NCI-H460 (cell line): ENCODE measurements around the gene MTHFD2L. TPM values are rescaled to one million over a fixed set of nuclear protein-coding genes. Genes with fewer than 3 reads are reported as not detected.
"Not testable (repeated sequence)": the region's sequence is repeated elsewhere in the genome, so short reads cannot be mapped to it uniquely, and the experiment has no call there.

Experiments
- DNase-seq: peaks from one replicate; pipeline ENCODE4 v3.0.0-alpha.2; 2016; ENCODE audit warnings: low read depth; ENCODE audit errors: extremely low read depth
- total RNA-seq: library from RNA; depleted of rRNA; stranded (reverse); fragments of >200 nt; shearing (Covaris generic); gene quantifications from 2 replicates; pipeline ENCODE4 v1.2.3, GENCODE V29; 2014; rRNA removed

Gene MTHFD2L
- total RNA-seq, 1 experiment from 2014 or later = 57.6 TPM

DNA sequence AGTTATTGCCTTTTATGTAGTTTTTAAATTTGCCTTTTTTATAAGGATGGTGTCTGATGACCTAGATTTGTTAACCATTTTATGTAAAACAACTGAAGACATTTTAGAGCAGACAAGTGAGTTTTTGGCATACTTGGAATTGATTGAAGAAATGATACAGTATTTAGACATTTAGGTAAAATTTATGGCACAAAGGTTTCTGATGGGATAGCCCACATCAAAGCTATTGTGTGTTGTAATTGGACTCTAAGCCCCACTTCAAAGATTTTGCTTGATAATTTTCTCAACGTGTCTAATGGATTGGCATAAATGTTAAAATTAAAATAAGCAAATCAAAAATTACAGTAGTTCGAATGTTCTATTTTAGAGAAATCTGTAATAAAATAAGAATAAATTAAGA lies 168.0 kb downstream of the MTHFD2L start:
- DNase-seq = no peak

DNA sequence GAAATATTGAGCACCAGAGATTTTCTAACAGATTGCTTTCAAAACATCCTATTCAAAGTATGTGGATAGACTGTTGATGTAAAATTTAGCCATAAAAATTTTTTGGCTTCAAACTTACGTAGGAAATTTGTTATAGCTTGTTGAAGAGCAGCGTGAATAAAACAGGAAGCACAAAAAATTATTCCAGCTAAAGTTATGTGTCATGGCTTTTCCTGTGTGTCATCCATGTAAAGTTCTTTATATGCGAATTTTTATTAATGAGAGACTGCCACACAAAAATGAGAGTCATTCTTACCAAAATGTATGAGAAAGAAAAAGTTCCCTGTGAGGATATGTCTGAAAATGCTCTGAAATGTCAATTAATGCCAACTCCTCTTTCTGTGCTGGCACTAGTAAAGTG lies 169.8 kb downstream of the MTHFD2L start:
- DNase-seq = no peak

DNA sequence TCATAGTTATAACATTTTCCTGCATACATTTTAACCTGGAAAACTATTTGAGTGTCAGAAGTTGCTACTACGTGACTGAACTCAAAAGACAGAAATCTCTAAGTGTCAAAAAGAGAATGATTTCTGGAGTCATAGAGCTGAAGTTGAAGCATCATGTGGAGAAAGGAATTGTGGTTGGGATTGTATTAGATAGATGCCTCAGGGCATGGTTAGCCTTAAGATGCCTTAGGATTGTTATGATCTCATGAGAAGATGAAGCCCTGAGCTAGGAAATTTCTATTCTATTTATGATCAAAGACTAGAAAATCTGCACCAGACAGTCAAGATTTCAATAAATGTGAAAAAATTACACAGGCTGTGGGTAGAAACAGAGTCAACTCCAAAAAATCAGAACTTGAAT lies 170.6 kb downstream of the MTHFD2L start:
- no peak for DNase-seq

DNA sequence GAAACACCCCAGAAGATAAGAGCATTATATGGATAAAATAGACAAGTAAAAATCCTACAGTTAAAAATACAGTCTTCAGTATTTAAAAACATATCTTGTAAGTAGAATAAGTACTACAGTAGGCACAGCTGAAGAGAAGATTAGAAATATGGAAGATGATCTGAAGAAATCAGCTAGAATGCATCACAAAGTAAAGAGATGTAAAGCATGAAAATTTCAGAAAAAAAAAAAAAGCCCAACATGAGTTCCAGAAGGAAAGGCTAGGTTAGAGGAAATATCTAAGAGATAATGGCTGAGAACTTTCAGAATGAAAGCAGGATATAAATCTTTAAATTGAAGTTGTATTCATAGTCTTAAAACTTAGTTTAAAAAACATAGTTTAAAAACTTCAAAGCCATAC lies 171.4 kb downstream of the MTHFD2L start:
- DNase-seq = no peak

DNA sequence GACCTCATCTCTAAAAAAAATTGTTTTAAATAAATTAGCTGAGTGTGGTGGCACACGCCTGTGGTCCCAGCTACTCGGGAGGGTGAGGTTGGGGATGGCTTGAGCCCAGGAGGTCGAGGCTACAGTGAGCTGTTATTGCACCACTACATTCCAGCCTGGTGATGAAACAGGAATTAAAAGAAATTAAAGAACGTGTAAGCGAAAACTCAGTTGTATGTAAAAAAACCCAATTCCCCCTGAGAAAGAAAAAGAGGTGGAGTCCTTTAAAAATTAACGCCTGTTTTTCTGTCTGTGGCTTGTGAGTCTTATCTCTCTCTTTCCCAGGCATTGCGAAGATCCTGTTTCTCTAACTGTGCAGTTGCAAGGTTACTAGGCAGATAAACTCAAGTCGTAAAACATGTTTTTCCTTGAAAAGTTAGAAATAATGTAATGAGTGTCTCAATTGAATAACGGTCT lies 172.4 kb downstream of the MTHFD2L start:
- no peak for DNase-seq

DNA sequence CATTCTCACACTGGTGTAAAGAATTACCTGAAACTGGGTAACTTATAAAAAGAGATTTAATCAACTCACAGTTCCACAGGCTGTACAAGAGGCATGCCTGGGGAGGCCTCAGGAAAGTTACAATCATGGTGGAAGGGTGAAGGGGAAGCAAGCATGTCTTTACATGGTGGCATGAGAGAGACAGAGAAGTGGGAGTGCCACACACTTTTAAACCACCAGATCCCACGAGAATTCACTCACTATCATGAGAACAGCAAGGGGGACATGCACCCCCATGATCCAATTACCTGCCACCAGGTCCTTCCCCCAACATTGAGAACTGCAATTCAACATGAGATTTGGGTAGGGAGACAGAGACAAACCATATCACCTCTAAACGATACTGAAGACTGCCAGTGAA lies 173.3 kb downstream of the MTHFD2L start:
- DNase-seq = no peak

DNA sequence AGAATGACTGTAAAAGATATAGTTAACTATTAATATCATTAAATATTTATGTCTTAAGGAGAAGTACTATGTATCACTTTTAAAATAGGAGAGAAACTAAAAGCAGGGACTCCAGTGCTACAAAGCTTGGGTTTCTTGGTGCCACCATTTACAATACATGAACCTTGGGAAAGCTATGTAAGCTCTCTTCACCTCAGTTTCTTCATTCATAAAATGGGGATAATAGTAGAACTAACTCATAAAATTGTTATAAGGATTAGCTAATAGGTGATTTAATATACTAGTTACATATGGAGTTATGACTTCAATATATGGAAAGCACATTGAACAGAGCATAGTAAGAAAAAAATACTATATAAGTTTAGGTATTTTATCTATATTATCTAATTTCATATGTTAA lies 174.0 kb downstream of the MTHFD2L start:
- DNase-seq = no peak

DNA sequence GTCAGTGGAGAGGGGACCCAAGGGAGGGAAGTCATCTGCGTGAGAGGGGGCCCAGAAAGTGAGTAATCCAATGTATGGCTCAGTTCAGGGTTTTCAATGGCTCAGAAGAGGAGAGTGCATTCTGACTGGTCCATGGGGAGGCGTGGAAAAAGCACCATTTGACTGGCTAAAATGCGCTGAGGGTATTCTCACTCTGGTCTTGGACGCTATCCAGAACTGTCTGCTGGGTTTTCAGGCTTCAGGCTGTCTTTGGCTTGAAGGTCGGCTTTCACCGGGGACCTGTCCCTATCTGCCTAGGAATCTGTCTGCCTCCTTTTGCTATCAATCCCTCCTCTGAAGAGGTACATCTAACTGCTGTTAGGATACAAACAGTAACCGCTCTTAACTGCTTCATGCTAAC lies 176.7 kb downstream of the MTHFD2L start:
- DNase-seq = no peak

DNA sequence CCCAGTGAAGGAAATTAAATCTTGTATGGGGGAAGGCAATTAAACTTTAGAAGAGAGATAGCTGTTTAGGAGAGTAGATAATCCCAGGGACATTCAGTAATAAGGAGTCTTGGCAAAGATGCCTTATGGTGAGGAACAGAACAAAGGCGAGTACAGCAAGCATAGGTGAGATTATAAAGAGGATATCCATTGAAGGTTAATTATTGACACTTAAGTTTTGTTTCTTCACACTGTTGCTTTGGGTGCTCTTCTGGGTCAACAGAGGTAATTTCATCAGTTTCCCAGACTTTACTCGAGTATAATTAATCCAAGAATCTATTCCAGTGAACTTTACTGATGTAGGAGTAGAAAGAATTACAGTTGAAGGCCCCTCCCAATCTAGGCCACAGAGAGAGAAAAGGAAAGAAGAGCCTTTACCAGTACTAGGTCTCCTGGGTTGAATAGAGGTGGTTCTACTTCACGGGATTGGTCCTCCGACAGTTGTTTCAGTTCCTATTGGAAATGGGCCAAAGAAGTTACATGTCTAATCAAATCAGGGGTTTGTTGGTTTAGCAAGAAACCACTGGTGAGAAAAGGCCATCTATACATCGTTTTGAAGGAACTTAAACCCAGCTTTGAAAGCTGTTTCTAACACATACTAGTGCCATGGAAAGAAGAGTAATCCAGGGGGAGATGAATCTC lies 177.6 kb downstream of the MTHFD2L start:
- no peak for DNase-seq

DNA sequence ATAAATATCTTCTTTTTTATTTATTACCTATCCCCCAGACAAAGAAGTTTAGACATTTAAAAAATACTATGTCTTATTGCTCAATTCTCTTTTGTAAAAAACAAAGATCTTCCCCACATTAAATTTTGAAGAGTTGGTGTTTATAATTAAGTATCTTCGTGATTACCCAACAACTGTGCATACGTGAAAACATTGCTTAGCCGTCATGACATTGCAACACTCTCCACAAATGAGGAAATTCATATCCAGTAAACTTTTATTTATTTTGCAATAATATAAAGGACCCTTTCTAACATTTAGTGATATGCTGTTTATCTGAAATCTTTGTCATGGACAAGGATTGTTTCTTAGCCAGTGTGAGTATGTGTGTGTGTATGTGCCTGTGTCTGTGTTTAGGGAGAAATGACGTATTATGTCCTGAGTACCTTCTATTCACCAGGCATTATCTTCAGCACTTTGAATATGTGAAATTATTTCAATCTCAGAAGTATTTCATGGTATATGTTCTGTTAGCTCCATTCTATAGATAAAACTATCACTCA lies 180.9 kb downstream of the MTHFD2L start:
- peak; percentile 44 for DNase-seq

DNA sequence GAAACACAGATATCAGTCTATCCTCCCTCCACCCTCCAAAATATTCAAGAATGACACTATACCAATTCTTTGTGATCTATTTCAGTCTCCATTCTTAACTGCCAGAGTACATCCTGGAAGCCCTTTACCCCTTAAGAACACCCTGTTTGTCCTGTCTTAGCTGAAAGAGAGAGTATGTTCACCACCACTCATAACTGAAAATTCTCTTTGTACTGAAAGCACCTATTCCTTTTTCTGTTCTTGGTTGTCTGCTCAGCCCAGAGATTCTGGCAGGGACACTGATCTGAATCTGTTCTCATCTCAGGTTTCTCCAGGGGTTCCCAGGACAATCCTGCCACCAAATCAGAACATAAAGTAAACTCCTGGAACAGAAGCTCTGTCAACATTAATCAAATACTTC lies 181.6 kb downstream of the MTHFD2L start:
- DNase-seq = no peak

DNA sequence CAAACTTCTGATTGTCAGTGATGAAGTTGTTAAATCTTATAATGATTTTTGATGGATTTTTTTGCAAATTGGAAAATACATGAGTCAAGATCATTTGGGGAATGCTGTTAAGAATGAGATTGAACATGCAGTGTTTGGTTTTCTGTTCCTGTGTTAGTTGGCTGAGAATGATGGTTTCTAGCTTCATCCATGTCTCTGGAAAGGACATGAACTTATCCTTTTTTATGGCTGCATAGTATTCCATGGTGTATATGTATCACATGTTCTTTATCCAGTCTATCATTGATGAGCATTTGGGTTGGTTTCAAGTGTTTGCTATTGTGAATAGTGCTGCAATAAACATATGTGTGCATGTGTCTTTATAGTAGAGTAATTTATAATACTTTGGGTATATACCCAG lies 182.5 kb downstream of the MTHFD2L start:
- DNase-seq = not testable (repeated sequence)

DNA sequence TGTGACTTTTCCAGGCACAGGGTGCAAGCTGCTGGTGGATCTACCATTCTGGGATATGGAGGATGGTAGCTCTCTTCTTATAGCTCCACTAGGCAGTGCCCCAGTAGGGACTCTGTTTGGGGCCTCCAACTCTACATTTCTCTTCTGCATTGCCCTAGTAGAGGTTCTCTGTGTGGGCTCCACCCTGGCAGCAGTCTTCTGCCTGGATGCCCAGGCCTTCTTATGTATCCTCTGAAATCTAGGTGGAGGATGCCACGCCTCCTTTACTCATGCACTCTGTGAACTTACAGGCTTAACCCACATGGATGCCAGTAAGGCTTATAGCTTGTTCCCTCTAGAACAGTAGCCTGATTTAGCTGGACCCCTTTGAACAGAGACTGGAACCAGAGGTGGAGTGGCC lies 186.1 kb downstream of the MTHFD2L start:
- DNase-seq = no peak

Other genes with a start within 250 kb of the MTHFD2L start
- gene PF4, start 176.1 kb upstream of the MTHFD2L start, total RNA-seq = not detected in 2 replicates
- gene PPBP, start 169.9 kb upstream of the MTHFD2L start, total RNA-seq = not detected in 2 replicates
- gene CXCL5, start 159.4 kb upstream of the MTHFD2L start, total RNA-seq = 155 and 183 TPM in 2 replicates
- 11.1 and 12.8 TPM in 2 replicates for gene CXCL3, start 119.4 kb upstream of the MTHFD2L start, total RNA-seq
- gene CXCL2, start 58.9 kb upstream of the MTHFD2L start, total RNA-seq = 95.2 and 101 TPM in 2 replicates
- 146 and 176 TPM in 2 replicates for gene EPGN, start 150.4 kb downstream of the MTHFD2L start, total RNA-seq
- gene EREG, start 207.0 kb downstream of the MTHFD2L start, total RNA-seq = 2.7 and 3.8 TPM in 2 replicates